ENCODE measurements around the gene SYK.
A peak's percentile ranks its signal among the peaks of the same experiment; 100 is the strongest.
"Not testable (repeated sequence)": the region's sequence is repeated elsewhere in the genome, so short reads cannot be mapped to it uniquely, and the experiment has no call there.

The SYK gene

DNA sequence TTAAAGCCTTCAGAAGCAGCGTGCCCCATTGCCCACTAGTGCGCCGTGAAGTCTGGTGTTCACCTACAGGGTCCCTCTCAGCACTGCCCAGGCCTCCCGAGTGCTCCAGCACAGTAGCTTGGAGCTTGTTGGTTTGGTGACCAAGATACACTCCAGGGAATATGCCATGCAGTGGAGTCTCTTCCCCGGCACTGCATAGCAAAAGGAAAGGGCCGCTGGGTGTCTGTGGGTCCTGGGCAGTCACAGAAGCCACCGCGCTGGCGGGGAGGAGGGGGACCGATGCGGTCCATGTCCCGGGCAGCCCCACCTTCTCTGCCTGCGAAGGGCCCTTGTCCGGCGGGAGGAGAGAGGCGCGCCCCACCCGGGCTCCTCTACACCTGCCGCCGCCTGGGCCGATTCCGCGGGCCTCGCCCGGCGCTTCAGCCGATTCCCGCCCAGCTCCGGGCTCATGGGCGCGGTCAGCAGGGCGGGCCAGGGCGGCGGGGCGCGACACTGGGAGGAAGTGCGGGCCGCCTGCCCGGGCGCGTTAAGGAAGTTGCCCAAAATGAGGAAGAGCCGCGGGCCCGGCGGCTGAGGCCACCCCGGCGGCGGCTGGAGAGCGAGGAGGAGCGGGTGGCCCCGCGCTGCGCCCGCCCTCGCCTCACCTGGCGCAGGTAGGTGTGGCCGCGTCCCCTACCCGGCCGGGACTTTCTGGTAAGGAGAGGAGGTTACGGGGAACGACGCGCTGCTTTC lies at the start of gene SYK:
Gene SYK, plus strand, starts transcription at position 579 of the 732 bp plus-strand sequence. CDS start 42,080 bp downstream, outside the sequence.
- DNase-seq, result peak; percentile 58

GRCh38 chr9:90755514-90756371 lies 45.9 kb upstream of the SYK start:
- DNase-seq, result peak; percentile 25

DNA sequence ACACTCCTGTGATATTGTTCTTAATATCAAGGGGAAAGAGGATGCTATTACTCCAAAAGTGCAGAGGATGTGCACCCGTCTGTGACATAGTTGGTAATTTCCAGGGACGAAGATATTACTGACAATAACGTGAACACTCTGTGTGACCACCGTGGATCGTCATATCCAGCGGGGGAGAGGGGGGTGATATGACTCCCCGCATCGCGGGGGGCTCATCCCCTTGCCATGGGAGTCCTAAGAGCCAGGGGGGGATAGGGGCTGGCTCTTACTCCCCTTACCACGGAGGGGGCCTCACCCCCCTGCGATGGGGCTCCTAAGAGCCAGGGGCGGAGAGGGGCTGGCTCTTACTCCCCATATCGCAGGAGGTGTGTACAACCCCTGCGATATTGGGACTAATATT lies 41.0 kb upstream of the SYK start:
- DNase-seq, result not testable (repeated sequence)

DNA sequence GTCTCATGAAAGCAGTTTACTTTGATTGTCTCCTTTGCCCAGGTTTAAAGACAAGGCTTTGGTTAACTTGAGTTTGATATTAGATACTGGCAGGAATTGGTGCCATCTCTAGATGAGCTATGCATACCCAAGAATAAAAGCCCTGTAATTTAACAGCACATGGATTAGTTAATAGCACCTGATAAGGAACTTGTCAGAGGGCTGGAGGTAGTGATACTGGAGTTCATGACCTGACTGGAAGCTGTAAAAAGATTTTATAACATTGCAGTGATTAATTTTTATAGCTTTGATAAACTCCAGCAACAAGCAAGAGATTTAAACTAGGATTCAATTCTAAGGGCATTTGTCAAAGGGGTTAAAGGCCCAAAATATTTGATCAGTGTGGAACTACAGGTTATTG lies 34.9 kb upstream of the SYK start:
- no peak for DNase-seq

DNA sequence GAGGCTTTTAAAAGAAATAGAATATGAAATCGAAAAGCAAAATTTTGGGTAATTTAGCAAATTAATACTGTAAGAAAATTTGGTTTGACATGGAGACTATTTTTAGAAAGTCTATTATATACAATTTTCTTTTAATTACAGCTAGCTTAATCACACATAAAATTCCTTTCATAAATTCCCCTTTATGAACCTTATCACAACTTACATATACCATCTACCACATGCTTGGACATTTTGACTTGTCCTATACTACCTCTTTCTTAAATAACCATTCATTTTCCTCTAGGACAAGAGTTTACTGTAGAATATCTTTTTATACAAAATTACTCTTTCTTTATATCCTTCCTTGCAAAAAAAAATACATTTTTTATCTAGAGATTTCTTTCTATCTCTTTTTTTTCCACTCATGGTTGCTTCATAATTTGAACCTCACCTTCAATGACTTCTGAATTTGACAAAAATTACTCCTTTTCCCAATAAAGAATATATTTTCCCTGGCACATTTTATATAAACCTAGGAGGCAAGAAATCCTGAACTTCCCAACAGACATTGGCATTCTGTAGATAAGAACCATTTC lies 34.0 kb upstream of the SYK start:
- no peak for DNase-seq

DNA sequence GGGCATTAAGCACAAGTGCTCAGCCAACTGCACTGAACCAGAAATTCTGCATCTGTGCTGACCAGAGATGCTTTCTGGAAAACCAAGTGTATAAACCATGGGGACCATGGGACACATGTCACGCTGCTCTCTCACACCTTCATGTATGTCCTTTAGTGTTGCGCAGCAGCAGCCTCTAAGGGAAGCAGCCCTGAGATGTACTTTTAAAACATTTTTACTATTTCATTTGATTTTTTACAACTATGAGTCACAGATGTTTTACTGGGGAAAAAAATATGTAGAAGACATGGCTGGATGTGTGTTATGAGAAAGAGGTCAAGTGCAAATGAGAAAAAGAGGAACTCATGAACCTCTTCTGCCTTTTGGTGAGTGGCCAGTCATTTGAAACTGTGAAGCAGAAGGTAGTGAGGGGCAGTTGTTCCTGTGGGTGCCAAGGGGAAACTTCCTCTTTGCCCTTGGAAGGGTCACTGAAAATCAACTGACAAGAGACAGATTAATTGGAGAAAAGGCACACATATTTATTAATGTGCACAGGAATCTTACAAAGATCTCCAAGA lies 31.4 kb upstream of the SYK start:
- DNase-seq, result no peak

DNA sequence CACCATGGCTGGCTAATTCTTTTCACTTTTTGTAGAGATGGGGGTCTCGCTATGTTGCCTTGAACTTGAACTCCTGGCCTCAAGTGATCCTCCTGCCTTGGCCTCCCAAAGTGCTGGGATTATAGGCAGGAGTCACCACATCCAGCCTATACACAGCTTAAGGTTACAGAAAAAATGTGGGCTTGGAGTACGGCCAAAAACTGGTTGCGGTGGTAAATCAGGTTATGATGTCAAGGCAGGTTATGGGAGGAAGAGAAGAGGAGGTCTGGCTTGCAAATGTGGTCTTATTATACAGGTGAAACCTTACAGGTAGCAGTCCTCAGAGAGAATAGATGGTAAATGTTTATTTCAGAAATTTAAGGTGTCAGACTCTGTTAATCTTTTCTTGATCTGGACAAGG lies 30.7 kb upstream of the SYK start:
- DNase-seq, result no peak

DNA sequence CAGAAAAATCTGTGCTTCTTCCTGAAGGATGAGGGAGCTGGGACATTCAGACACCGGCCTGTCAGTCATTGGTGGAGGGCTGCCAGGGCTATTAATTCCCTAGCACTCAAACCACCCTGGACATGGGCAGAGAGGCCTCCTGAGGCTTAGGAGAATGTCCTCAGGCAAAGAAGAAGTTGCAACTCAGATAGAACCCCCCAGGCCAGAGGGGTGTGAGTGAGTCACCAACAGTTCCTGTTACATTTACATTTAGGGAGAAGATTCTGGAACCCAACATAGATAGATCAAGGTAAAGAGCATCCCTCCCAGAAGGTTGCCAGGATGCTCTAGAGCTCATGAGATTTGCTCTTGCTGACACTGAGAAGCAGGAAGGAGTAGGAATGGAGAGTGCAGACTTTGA lies 29.2 kb upstream of the SYK start:
- no peak for DNase-seq

DNA sequence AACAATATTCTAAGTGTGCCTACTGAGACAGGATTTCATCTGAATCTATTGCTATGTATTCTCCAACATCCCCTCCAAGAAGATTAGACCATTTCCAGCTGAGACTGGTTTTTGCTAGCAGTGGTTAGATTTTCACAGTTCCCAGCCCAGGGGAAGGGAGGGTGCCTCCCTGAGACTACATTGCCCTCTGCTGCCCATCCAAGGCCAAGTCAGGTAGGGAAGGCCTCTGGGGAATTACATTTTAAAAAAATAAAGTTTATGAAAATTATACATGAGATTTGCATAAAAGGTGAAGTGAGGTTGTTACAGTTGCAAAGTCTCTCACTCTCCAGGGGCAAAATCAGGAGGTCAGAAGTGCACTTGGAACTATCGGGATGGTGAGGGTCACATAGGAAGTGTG lies 28.0 kb upstream of the SYK start:
- DNase-seq, result peak; percentile 20

- DNase-seq, result no peak
Measured at GRCh38 chr9:90774071-90774470, 27.5 kb upstream of the SYK start.

- DNase-seq, result no peak
Measured at GRCh38 chr9:90774682-90775081, 26.9 kb upstream of the SYK start.

GRCh38 chr9:90775657-90776056 lies 26.0 kb upstream of the SYK start:
- no peak for DNase-seq

GRCh38 chr9:90778746-90779145 lies 22.9 kb upstream of the SYK start:
- no peak for DNase-seq

DNA sequence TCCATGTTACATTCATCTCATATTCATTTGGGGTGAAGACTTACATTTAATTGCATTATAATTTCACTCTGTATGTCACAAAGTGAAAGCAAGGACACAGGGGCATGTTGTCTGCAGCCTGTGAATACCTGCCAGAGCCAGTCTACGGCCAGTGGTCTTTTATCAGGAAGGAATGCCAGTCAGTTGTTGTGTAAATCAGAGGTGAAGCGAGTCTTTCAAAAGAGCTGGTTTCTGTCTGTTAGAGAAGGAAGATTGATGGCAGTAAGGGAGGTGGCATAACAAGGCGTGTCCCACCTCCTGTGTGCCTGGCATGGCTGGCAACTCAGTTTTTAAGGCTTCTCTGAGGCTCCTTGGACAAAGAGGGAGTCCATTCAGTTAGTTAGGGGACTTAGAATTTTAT lies 18.1 kb upstream of the SYK start:
- no peak for DNase-seq

GRCh38 chr9:90783964-90784363 lies 17.7 kb upstream of the SYK start:
- DNase-seq, result no peak

GRCh38 chr9:90787771-90788460 lies 13.7 kb upstream of the SYK start:
- DNase-seq, result no peak

- DNase-seq, result not testable (repeated sequence)
Measured at GRCh38 chr9:90788527-90788926, 13.1 kb upstream of the SYK start.

GRCh38 chr9:90789408-90789807 lies 12.2 kb upstream of the SYK start:
- DNase-seq, result no peak

DNA sequence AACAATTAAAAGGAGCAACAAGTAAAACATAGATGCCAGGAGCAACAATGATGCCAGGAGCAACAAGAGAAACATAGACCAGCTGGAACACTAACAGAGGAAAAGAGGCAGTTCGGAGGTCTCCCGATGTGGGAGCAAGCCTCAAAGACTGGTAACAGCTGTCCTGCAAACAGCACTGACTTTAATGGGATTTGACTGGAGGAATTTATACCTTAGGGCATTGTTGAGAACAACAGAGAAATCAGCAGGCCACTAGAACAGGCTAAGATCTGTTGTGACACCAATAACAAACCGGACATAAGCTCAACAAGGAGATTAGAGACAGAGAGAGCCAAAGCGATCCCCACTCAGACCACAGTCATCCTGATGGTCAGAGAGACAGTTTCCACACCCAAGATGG lies 11.8 kb upstream of the SYK start:
- no peak for DNase-seq

DNA sequence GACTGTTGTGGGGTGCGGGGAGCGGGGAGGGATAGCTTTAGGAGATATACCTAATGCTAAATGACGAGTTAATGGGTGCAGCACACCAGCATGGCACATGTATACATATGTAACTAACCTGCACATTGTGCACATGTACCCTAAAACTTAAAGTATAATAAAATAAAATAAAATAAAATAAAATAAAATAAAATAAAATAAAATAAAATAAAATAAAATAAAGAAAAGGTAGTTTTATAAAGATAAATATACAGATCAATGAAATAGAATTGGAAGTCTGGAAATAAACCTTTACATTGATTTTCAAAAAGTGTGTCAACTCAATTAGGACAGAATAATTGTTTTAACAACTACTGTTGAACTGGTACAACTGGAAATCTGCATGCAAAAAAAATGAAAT lies 8.6 kb upstream of the SYK start:
- not testable (repeated sequence) for DNase-seq

GRCh38 chr9:90793729-90794128 lies 7.9 kb upstream of the SYK start:
- no peak for DNase-seq

DNA sequence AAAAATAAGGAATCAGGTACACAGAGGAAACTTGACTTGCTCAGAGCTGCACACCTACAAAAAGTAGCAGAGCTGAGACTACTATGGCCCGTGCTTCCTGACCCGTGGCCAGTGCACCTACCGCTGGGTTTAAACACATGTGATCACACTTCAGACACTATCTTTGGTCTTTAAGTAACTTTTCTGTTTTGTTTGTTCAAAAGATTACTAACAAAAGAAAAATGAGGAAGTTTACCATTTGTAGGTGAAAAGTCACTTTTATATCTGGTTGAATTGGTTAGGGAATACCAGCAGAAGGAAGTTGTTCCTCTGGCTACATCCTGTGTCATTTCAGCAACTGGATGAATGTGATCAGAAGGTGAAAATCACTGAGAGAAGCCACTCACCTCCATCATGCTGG lies 6.5 kb upstream of the SYK start:
- DNase-seq, result no peak

- DNase-seq, result no peak
Measured at GRCh38 chr9:90795871-90796317, 5.7 kb upstream of the SYK start.
